A549 (cell line): Measurements from ENCODE around the gene SNTG2.

ENCODE experiments used
- HES2 ChIP-seq: fragments of >200 bp; sonication (Bioruptor Twin); formaldehyde crosslinking; IDR thresholded peaks from 2 replicates; pipeline ENCODE4 v1.6.1; 2016
- MAZ ChIP-seq: fragments of 150-350 bp; IDR thresholded peaks from 2 replicates; pipeline ENCODE4 v1.6.1; 2014; ENCODE audit warnings: antibody characterized with exemption, low read depth, low read length, borderline replicate concordance
- POLR2A ChIP-seq: IDR thresholded peaks from 2 replicates; pipeline ENCODE4 v1.6.1; 2012; ENCODE audit warnings: mild to moderate bottlenecking, low read length

DNA sequence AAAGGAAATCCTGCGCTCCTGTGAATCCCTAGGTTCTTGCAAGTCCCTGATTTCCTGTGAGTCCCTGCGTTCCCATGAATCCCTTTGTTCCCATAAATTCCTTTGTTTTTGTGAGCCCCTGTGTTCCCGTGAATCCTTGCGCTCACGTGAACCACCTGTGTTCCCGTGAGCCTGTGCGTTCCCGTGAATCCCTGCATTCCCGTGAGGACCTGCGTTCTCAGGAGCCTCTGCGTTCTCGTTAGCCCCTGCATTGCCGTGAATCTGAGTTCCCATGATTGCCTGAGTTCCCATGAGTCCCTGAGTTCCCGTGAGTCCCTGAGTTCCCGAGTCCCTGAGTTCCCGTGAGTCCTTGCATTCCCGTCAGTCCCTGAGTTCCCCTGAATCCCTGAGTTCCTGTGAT lies 71.5 kb downstream of the SNTG2 start:
- TF ChIP-seq POLR2A (no peak), HES2 (no peak), MAZ (no peak)
